Neural crest cell (in vitro differentiated cells): ENCODE results near the gene ZBED1. TPM values are rescaled to one million over a fixed set of nuclear protein-coding genes. Genes with fewer than 3 reads are reported as not detected.
"Not testable (repeated sequence)": the region's sequence is repeated elsewhere in the genome, so short reads cannot be mapped to it uniquely, and the experiment has no call there.

Experiments
- DNase-seq: peaks from one replicate; pipeline ENCODE4 v3.0.0; 2021; ENCODE audit warnings: low read depth, mixed read lengths, low spot score
- H3K27ac Mint-ChIP-seq: one replicate; pipeline ENCODE4 v1.8.0; 2021; ENCODE audit warnings: mild to moderate bottlenecking, mixed read lengths; ENCODE audit not compliant: unreplicated experiment
- H3K27me3 Mint-ChIP-seq: 2 replicates; pipeline ENCODE4 v1.8.0; 2021; ENCODE audit warnings: low read depth, mild to moderate bottlenecking, mixed read lengths
- H3K36me3 Mint-ChIP-seq: 2 replicates; pipeline ENCODE4 v1.8.0; 2021; ENCODE audit warnings: low read depth, mild to moderate bottlenecking, mixed read lengths
- H3K4me1 Mint-ChIP-seq: 2 replicates; pipeline ENCODE4 v1.8.0; 2021; ENCODE audit warnings: mixed read lengths
- H3K4me3 Mint-ChIP-seq: one replicate; pipeline ENCODE4 v1.8.0; 2021; ENCODE audit warnings: mild to moderate bottlenecking, mixed read lengths
- H3K9me3 Mint-ChIP-seq: 2 replicates; pipeline ENCODE4 v1.8.0; 2021; ENCODE audit warnings: mixed read lengths
- total RNA-seq: library from RNA; stranded (reverse); gene quantifications from 2 replicates; pipeline ENCODE4 v1.2.1, GENCODE V29; 2021
- TF ChIP-seq, protein P1 (sequence below): fragments of 200-600 bp; sonication (generic); conservative IDR thresholded peaks from 2 replicates; pipeline ENCODE4 v1.5.0; 2021; ENCODE audit warnings: antibody characterized with exemption, mild to moderate bottlenecking

The ZBED1 gene
- total RNA-seq, 1 donor from 2014 or later, result 42.0 TPM

DNA sequence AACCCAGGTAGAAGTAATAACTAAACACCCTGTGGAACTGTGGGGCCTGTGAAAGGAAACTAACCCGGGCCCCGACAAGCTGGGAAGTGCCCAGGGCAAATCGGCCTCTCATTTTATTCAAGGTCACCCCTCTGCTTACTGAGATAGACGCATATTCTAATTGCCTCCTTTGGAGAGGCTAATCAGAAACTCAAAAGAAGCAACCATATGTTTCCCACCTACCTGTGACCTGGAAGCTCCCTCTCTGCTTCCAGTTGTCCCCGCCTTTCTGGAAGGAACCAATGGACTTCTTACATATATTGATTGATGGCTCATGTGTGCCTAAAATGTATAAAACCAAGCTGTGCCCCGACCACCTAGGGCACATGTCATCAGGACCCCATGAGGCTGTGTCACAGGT, 23.1 kb upstream of the ZBED1 start:
- TF ChIP-seq, protein P1, sequence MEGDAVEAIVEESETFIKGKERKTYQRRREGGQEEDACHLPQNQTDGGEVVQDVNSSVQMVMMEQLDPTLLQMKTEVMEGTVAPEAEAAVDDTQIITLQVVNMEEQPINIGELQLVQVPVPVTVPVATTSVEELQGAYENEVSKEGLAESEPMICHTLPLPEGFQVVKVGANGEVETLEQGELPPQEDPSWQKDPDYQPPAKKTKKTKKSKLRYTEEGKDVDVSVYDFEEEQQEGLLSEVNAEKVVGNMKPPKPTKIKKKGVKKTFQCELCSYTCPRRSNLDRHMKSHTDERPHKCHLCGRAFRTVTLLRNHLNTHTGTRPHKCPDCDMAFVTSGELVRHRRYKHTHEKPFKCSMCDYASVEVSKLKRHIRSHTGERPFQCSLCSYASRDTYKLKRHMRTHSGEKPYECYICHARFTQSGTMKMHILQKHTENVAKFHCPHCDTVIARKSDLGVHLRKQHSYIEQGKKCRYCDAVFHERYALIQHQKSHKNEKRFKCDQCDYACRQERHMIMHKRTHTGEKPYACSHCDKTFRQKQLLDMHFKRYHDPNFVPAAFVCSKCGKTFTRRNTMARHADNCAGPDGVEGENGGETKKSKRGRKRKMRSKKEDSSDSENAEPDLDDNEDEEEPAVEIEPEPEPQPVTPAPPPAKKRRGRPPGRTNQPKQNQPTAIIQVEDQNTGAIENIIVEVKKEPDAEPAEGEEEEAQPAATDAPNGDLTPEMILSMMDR, result no peak
- Mint-ChIP-seq H3K4me3 (no peak overlapping the region), H3K4me1 (peaks cover 4% of the 10 kb centered on the region), H3K9me3 (no peaks in the 10 kb centered on the region), H3K27me3 (no peaks in the 10 kb centered on the region), H3K36me3 (no peaks in the 10 kb centered on the region), H3K27ac (no peak overlapping the region)
- DNase-seq, result no peak

- Mint-ChIP-seq H3K27ac (no peak overlapping the region), H3K9me3 (no peaks in the 10 kb centered on the region), H3K4me1 (peaks cover 10% of the 10 kb centered on the region), H3K36me3 (no peaks in the 10 kb centered on the region), H3K4me3 (no peak overlapping the region), H3K27me3 (no peaks in the 10 kb centered on the region)
- TF ChIP-seq, protein P1, result no peak
- no peak for DNase-seq
These were observed 21.2 kb upstream of the ZBED1 start for GRCh38 chrX:2521927-2522386.

DNA sequence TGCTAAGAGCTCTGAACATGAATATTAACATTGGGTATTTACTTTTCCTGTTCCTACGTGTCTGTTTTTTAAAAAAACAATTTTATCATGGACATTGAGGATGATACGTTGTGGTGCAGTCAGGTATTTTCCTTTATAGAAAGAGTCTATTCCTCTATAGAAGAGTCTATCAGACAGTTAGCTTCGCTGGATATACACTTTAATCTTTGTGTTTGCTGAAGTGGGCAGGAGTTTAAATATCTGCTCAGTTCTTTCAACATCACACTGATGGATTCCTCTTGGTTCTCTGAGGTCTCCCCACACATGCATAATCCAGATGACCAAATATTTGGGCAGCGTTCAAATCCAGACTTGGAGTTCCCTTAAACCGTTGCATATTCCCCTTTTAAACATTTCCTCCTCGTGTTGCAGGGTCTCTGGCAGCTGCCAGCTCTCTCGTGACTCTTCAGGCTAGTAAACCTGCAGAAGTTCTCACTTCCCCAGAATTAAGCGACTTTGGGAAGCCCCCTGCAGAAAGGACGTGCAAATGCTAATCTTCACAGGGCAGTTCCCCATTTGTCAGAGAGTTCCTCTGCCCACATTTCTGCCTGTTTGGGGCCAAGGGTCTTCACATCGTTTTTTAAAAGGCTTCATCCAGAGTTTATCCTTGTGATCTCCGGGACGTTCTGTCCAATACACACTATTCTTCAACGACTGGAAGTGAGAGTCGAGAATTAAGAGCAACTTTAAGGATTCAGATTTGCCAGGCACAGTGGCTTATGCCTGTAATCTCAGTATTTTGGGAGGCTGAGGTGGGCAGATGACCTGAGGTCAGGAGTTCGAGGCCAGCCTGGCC, 20.5 kb upstream of the ZBED1 start:
- Mint-ChIP-seq H3K27me3 (no peaks in the 10 kb centered on the region), H3K9me3 (no peaks in the 10 kb centered on the region), H3K4me1 (peaks cover 16% of the 10 kb centered on the region), H3K36me3 (no peaks in the 10 kb centered on the region), H3K4me3 (no peak overlapping the region), H3K27ac (no peak overlapping the region)
- TF ChIP-seq, protein P1, result no peak
- DNase-seq, result no peak

DNA sequence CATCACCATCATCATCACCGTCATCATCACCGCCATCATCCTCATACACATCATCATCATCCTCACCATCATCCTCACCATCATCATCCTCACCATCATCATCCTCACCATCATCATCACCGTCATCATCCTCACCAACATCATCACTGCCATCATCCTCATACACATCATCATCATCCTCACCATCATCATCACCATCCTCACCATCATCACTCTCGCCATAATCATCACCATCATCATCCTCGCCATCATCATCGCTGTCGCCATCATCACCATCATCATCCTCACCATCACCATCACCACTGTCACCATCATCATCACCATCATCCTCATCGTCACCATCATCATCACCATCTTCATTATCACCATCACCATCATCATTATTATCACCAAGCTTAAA, 19.8 kb upstream of the ZBED1 start:
- Mint-ChIP-seq H3K27ac (no peak overlapping the region), H3K4me1 (peaks cover 19% of the 10 kb centered on the region), H3K4me3 (no peak overlapping the region), H3K27me3 (no peaks in the 10 kb centered on the region), H3K36me3 (no peaks in the 10 kb centered on the region), H3K9me3 (no peaks in the 10 kb centered on the region)
- DNase-seq, result no peak
- TF ChIP-seq, protein P1, result no peak

DNA sequence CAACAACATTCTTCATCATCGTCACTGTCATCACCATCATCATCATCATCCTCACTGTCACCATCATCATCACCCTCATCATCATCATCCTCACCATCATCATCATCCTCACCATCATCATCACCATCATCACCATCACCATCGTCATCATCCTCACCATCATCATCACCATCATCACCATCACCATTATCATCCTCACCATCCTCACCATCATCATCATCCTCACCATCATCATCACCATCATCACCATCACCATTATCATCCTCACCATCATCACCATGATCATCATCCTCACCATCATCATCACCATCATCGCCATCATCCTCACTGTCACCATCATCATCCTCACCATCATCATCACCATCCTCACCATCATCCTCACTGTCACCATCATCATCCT, 18.9 kb upstream of the ZBED1 start:
- H3K27me3 Mint-ChIP-seq, H3K36me3 Mint-ChIP-seq, H3K27ac Mint-ChIP-seq, DNase-seq, H3K9me3 Mint-ChIP-seq, H3K4me3 Mint-ChIP-seq: not testable (repeated sequence)
- peaks cover 19% of the 10 kb centered on the region for H3K4me1 Mint-ChIP-seq

DNA sequence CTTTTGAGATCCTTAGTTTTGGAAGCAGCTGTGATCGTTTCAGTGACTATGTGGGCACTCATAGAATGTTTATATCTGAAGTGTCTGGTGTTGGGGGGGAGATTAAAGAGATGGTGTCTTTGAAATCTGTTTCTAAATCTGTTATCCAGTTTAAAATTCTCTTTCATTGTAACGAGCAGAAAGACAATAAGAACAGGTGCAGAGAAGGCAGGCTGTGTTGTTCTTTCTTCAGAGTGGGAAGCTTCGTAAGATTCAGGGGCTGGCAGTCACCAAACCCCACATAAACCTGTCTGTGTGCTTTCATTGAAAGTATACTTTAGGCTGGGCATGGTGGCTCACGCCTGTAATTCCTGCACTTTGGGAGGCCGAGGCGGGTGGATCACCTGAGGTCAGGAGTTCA, 16.3 kb upstream of the ZBED1 start:
- H3K36me3 Mint-ChIP-seq, result no peaks in the 10 kb centered on the region
- no peak overlapping the region for H3K4me3 Mint-ChIP-seq
- H3K27me3 Mint-ChIP-seq, result no peaks in the 10 kb centered on the region
- peaks cover 19% of the 10 kb centered on the region for H3K4me1 Mint-ChIP-seq
- DNase-seq, result no peak
- TF ChIP-seq, protein P1, result no peak
- no peaks in the 10 kb centered on the region for H3K9me3 Mint-ChIP-seq
- H3K27ac Mint-ChIP-seq, result no peak overlapping the region
